NT2/D1 (cell line): Measurements from ENCODE around the gene NUP153.

ENCODE experiments used
- DNase-seq: peaks from one replicate; pipeline ENCODE4 v3.0.0-alpha.2; 2011; ENCODE audit warnings: low read depth, low spot score
- H3K27me3 ChIP-seq: 2 replicates; pipeline ENCODE4 v1.6.0; 2011; ENCODE audit warnings: mild to moderate bottlenecking; ENCODE audit not compliant: insufficient read length, insufficient read depth
- H3K36me3 ChIP-seq: 2 replicates; pipeline ENCODE4 v1.6.1; 2011; ENCODE audit warnings: mild to moderate bottlenecking, low read length, mixed read lengths; ENCODE audit not compliant: insufficient read depth, insufficient read length
- H3K4me1 ChIP-seq: 2 replicates; pipeline ENCODE4 v1.5.1; 2011; ENCODE audit not compliant: insufficient read depth, insufficient read length
- H3K4me3 ChIP-seq: 2 replicates; pipeline ENCODE4 v1.5.1; 2011; ENCODE audit warnings: low read depth; ENCODE audit not compliant: insufficient read length
- H3K9ac ChIP-seq: 2 replicates; pipeline ENCODE4 v1.6.0; 2011; ENCODE audit warnings: low read depth; ENCODE audit not compliant: insufficient read length
- H3K9me3 ChIP-seq: 2 replicates; pipeline ENCODE4 v1.5.1; 2011; ENCODE audit warnings: mild to moderate bottlenecking, low read length; ENCODE audit not compliant: insufficient read depth
- SUZ12 ChIP-seq: IDR thresholded peaks from 2 replicates; pipeline ENCODE4 v1.6.1; 2011; ENCODE audit not compliant: insufficient read length, insufficient read depth; ENCODE audit errors: extremely low read depth
- YY1 ChIP-seq: IDR thresholded peaks from 2 replicates; pipeline ENCODE4 v1.6.1; 2011; ENCODE audit not compliant: insufficient read length, insufficient read depth
- ZNF274 ChIP-seq: IDR thresholded peaks from 2 replicates; pipeline ENCODE4 v1.6.1; 2011; ENCODE audit warnings: mild to moderate bottlenecking, low read depth, low read length

NUP153 gene

DNA sequence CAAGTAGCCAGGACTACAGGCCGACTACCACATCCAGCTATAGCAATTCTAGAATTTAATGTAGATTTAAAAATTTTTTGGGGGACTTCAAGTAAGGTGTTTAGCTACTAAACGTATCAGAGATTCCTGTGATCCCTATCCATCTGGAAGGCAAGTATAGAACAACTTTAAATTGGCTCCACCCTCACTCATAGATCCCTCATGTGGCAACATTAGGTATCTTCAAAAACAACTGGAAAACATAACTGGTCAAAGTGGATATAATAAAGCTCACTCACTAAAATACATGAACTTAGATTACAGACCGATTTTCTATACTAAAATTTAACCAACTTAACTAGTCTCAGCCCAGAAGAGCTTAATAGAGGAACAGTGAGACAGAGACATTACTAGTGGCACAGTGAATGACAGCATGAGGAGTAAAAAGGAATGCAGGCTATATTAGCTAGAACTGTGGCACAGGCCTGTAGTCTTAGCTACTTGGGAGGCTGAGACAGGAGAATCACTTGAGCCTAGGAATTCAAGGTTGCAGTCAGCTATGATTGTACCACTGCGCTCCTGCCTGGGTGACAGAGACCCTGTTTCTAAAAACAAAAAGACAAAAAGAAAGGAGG is 14.7 kb downstream of the NUP153 start:
- no peak for TF ChIP-seq YY1
- TF ChIP-seq ZNF274, result no peak
- TF ChIP-seq SUZ12, result no peak
- no peak for DNase-seq
- Histone ChIP-seq H3K36me3 (peaks cover 20% of the 10 kb centered on the region), H3K9me3 (no peaks in the 10 kb centered on the region), H3K4me3 (no peak overlapping the region), H3K9ac (no peak overlapping the region), H3K4me1 (no peaks in the 10 kb centered on the region), H3K27me3 (no peaks in the 10 kb centered on the region)

DNA sequence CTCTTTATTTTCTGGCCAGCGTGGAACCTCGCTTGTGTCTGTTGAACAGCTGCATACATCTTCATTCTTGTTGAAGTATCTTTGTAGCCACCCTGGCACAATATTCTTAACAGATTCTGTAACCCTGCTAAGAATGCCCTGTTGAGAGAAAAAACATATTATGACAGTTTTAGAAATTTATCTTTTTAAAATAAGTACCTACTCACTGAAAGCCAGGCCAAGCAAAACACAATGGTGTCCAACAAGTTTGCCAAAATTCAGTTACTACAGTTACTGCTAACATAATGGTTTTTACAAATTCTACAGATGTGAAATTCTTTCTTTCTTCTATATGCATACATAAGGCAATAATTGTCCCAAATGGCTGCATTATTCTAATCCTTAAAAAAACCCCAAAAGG is 18.2 kb downstream of the NUP153 start:
- Histone ChIP-seq H3K36me3 (peaks cover 44% of the 10 kb centered on the region), H3K9me3 (no peaks in the 10 kb centered on the region), H3K9ac (no peak overlapping the region), H3K4me1 (peaks cover 2% of the 10 kb centered on the region), H3K27me3 (no peaks in the 10 kb centered on the region), H3K4me3 (no peak overlapping the region)
- DNase-seq, result no peak
- no peak for TF ChIP-seq YY1
- no peak for TF ChIP-seq SUZ12
- no peak for TF ChIP-seq ZNF274

DNA sequence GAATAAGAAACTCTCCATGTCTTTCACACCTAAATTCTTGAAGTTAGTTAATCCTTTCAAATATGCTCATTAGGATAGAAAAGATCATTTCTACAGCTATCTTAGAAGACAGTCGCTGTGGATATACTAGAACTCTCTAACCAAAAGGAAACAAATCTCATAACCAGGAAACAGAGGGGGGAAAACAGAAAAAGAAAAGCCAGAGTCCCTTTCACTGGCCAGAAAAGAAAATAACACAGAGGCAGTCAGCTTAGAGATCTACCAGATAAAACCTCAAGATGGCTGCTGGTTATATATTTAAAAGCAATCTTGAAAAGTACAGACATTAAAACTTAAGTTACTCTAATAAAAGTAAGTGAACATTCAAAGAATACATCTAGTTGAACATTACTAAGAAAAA is 19.6 kb downstream of the NUP153 start:
- DNase-seq, result no peak
- Histone ChIP-seq H3K27me3 (no peaks in the 10 kb centered on the region), H3K4me3 (no peak overlapping the region), H3K9ac (no peak overlapping the region), H3K4me1 (peaks cover 2% of the 10 kb centered on the region), H3K9me3 (no peaks in the 10 kb centered on the region), H3K36me3 (peaks cover 57% of the 10 kb centered on the region)
- no peak for TF ChIP-seq SUZ12
- TF ChIP-seq YY1, result no peak
- TF ChIP-seq ZNF274, result no peak

DNA sequence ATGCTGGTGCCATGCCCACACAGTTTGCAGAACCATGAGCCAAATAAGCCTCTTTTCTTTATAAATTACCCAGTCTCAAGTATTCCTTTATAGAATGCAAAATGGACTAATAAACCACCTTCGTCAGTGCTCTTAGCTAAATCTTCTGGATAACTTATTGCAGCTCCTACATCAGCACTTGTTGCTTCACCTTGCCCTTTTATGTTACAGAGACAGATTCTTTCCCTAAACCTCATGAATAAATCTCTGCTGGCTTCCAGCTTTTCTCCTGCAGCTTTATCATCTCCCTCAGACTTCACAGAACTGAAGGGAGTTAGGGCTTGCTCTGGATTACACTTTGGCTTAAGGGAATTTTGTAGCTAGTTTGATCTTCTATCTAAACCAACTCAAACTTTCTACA is 22.6 kb downstream of the NUP153 start:
- Histone ChIP-seq H3K36me3 (peaks cover 64% of the 10 kb centered on the region), H3K4me3 (no peak overlapping the region), H3K9me3 (no peaks in the 10 kb centered on the region), H3K9ac (no peak overlapping the region), H3K4me1 (peaks cover 2% of the 10 kb centered on the region), H3K27me3 (no peaks in the 10 kb centered on the region)
- DNase-seq, result no peak
- TF ChIP-seq YY1, result no peak
- no peak for TF ChIP-seq SUZ12

DNA sequence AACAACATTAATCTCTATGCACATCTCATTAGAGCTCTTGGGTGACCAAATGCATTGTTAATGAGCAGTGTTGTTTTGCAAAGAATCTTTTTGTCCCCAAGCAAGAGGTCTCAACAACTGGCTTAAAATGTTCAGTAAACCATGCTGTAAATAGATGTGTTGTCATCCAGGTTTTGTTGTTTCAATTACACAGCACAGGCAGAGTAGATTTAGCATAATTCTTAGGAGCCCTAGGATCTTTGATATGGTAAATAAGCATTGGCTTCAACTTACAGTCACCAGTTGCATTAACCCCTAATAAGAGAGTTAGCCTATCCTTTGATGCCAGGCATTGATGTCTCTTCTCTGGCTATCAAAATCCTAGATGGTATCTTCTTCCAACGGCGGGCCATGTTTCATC is 23.3 kb downstream of the NUP153 start:
- Histone ChIP-seq H3K36me3 (peaks cover 60% of the 10 kb centered on the region), H3K9me3 (no peaks in the 10 kb centered on the region), H3K4me3 (no peak overlapping the region), H3K27me3 (no peaks in the 10 kb centered on the region), H3K4me1 (peaks cover 2% of the 10 kb centered on the region), H3K9ac (no peak overlapping the region)
- peak; percentile 9 for DNase-seq
- TF ChIP-seq YY1, result no peak
- TF ChIP-seq ZNF274, result no peak
- no peak for TF ChIP-seq SUZ12

DNA sequence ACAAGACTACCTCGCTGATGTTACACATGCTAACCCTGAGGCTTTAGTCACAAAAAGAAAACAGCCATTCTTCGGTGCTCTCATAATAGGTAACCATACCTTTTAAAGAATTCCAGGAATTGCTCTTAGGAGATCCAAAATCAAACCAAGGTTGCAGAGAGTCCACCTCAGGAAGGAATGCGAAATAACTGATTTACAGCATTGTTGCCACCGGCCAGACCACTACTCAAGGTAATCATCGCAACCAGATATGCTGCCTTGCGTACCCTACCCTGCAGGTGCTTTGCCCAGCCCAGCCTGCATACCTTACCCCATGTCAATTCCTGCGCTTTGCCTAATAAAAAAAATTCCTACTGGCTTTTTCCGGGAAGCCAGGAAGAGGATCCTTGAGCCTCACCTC is 27.0 kb downstream of the NUP153 start:
- no peak overlapping the region for H3K9ac ChIP-seq
- no peak overlapping the region for H3K4me3 ChIP-seq
- peaks cover 2% of the 10 kb centered on the region for H3K4me1 ChIP-seq
- H3K36me3 ChIP-seq, result peaks cover 48% of the 10 kb centered on the region
- no peak for DNase-seq
- TF ChIP-seq YY1, result no peak
- TF ChIP-seq ZNF274, result no peak
- no peak for TF ChIP-seq SUZ12
- no peaks in the 10 kb centered on the region for H3K9me3 ChIP-seq
- H3K27me3 ChIP-seq, result no peaks in the 10 kb centered on the region

DNA sequence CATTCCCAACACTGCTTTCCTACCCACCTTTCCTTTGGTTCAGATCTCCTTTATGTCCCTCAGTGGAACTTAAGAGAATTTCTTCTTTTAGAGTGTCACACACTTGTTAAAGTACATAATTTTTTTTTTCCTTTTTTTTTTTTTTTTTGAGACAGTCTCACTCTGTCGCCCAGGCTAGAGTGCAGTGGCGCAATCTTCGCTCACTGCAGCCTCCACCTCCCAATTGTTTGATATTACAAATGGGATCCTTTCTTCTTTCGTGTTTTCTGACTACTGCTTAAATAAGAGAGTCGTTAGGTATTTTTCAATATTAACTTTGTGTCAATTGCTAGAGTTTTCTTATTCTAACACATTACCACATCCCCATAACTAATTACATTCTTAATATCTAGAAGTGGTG is 29.1 kb downstream of the NUP153 start:
- Histone ChIP-seq H3K4me1 (no peaks in the 10 kb centered on the region), H3K27me3 (no peaks in the 10 kb centered on the region), H3K4me3 (no peak overlapping the region), H3K9me3 (no peaks in the 10 kb centered on the region), H3K36me3 (peaks cover 49% of the 10 kb centered on the region), H3K9ac (no peak overlapping the region)
- no peak for TF ChIP-seq ZNF274
- TF ChIP-seq YY1, result no peak
- no peak for TF ChIP-seq SUZ12
- DNase-seq, result no peak
